HG02884 (cell line): ENCODE measurements around the gene PSAP.

Source experiments
- ATAC-seq: cut with Tn5 transposase; IDR thresholded peaks from one replicate; pipeline ENCODE4 v1.9.1; 2021; ENCODE audit warnings: mild to moderate bottlenecking, moderate library complexity; ENCODE audit not compliant: unreplicated experiment

The PSAP gene

GRCh38 chr10:71845410-71846405 lies 5.3 kb downstream of the PSAP start:
- ATAC-seq, result no peak

- no peak for ATAC-seq
Observed at GRCh38 chr10:71844695-71845094, 6.4 kb downstream of the PSAP start.

DNA sequence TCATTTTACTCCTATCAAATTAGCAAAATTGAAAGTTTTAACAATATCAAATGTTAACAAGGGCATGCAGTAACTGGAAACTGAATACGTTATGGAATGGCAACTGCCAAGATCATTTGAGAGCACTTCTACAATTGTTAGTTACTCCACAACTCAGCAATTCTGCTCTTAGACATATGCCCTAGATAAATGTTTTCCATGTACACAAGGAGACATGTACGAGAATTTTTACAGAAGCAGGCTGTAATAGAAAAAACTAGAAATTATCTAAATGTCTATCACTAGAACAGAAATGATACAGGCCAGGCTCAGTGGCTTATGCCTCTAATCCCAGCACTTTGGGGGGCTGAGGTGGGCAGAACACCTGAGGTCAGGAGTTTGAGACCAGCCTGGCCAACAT lies 7.0 kb downstream of the PSAP start:
- ATAC-seq, result no peak

GRCh38 chr10:71842856-71843686 lies 8.0 kb downstream of the PSAP start:
- no peak for ATAC-seq

GRCh38 chr10:71842422-71842821 lies 8.6 kb downstream of the PSAP start:
- ATAC-seq, result no peak

- ATAC-seq, result no peak
Observed at GRCh38 chr10:71840958-71841335, 10.1 kb downstream of the PSAP start.

- no peak for ATAC-seq
Observed at GRCh38 chr10:71840177-71840957, 10.7 kb downstream of the PSAP start.

- ATAC-seq, result no peak
Observed at GRCh38 chr10:71838264-71839211, 12.5 kb downstream of the PSAP start.

- ATAC-seq, result no peak
Observed at GRCh38 chr10:71837098-71837827, 13.8 kb downstream of the PSAP start.

DNA sequence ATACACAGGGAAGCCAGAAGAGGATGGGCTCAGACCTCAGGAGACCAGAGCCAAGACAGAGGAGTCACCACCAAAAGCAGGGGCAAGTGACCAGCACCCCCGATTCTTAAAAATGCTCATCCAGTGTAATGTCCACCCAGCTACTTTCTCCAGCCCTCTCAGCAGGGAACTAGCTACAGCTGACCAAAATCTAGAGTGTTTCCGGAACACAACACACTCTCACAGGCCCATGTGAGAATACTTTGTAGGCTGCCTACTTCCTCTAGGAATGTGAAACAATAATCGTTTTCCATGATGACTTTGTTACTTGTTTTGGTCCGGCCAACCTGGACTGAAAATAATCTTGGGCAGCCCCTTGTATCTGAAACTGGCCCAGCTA lies 14.5 kb downstream of the PSAP start:
- ATAC-seq, result peak; percentile 31

DNA sequence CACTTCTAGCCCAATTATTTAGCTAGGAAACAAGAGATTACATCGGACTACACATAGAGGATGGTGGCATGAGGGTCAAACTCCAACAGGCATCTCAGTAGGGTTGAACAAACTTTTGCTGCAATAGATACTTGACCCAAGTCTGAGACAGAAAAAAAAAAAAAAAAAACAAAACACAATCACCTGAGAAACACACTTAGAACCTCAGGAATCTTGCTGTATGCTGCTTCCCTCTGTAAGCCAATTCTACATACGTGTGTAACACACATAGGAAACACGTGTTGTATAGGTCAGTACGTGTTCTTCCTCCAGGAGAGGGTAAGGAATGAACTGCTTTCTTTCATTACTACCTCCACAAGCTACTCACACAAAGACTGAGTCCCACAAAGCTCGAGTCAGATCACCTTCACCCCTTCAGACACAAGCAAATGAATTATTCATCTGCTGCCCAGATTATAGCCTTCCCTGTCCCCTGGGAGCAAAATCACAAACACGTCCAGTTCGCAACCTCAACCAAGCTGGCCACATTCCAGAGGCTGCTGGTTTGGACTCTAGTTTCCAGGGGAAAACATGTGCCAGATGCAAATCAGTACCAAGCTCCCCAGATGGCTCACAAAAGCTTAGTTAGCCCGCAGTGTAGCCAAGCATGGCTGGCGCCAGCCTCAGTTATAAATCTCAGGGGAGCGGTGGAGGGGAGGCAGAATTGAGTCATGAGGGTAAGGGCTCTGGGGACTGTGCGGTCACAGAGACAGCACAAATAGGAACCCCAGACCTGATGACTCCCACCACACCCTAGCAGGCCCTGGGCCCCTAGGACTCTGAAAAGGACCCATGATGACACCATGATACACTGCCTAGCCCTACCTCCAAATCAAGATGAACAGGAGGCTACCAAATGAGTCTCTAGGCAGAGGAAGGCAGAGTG lies 15.1 kb downstream of the PSAP start:
- peak; percentile 89 for ATAC-seq

- no peak for ATAC-seq
Observed at GRCh38 chr10:71834343-71834674, 16.7 kb downstream of the PSAP start.

GRCh38 chr10:71833451-71834342 lies 17.4 kb downstream of the PSAP start:
- ATAC-seq, result no peak

GRCh38 chr10:71832967-71833366 lies 18.1 kb downstream of the PSAP start:
- ATAC-seq, result no peak

DNA sequence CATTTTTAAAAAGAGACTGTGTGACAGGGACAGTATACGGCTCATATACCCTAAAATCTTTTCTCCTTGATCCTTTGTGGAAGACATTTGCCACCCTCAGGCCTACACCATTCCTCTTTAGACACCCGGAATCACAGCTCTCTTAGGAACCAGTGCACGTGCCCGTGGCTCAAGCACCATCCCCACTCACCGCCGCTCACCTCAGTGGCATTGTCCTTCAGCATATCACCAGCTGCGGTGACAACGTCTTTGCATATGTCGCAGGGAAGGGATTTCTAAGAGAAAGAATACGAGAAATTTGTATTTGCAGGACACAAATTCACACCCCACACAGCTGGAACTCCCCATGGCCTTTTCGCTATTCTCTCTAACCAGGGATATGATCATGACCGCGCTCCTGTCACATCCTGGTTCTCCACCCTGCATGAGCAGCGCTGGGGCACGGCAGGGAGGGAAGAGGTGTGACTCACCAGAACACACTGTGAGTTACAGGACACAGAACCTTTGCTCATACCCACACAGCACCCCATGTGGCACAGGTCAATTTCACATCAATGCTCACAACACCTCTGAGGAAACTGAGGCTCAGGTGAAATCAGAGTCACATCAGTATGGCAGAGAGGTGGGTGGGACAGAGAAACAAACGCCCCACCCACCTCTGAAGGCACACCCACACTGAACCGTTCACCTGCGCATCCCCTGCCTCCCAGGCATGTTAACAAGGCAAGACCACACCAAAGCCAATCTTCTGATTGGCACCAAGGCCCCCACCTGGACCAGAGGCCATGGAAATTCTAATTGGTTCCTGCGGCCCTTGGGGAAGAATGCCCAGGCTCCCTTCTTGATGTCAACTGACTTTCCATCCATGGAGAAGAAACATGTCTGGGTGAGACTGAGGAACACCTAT lies 19.2 kb downstream of the PSAP start:
- ATAC-seq, result no peak

DNA sequence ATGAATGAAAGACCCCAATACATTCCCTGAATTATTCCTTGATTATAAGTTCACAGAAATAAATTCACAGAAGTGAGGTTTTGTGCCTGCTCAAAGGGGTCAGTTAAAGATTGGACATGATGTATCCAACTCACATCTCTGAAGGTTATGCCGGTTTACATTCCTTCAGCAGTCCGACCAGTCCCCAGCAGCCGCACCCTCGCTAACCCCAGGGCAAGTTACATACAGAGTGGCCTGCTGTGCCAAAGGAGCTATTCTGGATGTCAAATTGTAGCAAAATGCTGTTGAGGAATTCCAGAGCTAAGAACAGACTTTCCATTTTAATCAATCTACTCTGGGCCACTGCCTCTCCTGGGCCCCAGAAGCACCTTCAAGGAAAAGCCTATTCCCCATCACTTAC lies 20.3 kb downstream of the PSAP start:
- no peak for ATAC-seq
